Coronary artery (tissue), 2 donors: ENCODE results near the gene ORC1.

Source experiments
- DNase-seq: peaks from one replicate; pipeline ENCODE4 v3.0.0-alpha.2; 2017; ENCODE audit warnings: low spot score
- H3K27ac ChIP-seq, 2 donors: fragments of 200-600 bp; sonication (generic); one replicate each; pipeline ENCODE4 v1.5.1; 2016 to 2019
- H3K4me3 ChIP-seq: fragments of 200-600 bp; sonication (generic); 2 replicates; pipeline ENCODE4 v1.5.1; 2016; ENCODE audit warnings: mild to moderate bottlenecking, moderate library complexity
- CTCF ChIP-seq: fragments of 200-600 bp; sonication (generic); IDR thresholded peaks from one replicate; pipeline ENCODE4 v1.5.1; 2019; ENCODE audit warnings: antibody characterized with exemption

Gene ORC1

GRCh38 chr1:52358851-52359497, 45.2 kb downstream of the ORC1 start:
- Histone ChIP-seq H3K4me3 (no peak overlapping the region), H3K27ac (no peak overlapping the region)
- no peak for DNase-seq
- TF ChIP-seq CTCF: no peak

GRCh38 chr1:52357397-52357796, 46.8 kb downstream of the ORC1 start:
- Histone ChIP-seq H3K27ac (no peak overlapping the region), H3K4me3 (no peak overlapping the region)
- TF ChIP-seq CTCF: no peak
- no peak for DNase-seq

GRCh38 chr1:52356818-52357355, 47.3 kb downstream of the ORC1 start:
- no peak for TF ChIP-seq CTCF
- no peak overlapping the region for H3K27ac ChIP-seq
- H3K4me3 ChIP-seq: no peak overlapping the region
- DNase-seq: no peak

- TF ChIP-seq CTCF: no peak
- Histone ChIP-seq H3K27ac (no peak overlapping the region), H3K4me3 (no peak overlapping the region)
- no peak for DNase-seq
These were observed 48.2 kb downstream of the ORC1 start for GRCh38 chr1:52355847-52356505.

- no peak overlapping the region for H3K4me3 ChIP-seq
These were observed 48.8 kb downstream of the ORC1 start for GRCh38 chr1:52355436-52355835.

GRCh38 chr1:52352690-52353089, 51.5 kb downstream of the ORC1 start:
- Histone ChIP-seq H3K4me3 (no peak overlapping the region), H3K27ac (no peak overlapping the region)
- DNase-seq: no peak
- no peak for TF ChIP-seq CTCF

More at GRCh38 chr1:52355436-52355835, 48.8 kb downstream of the ORC1 start:
- TF ChIP-seq CTCF: no peak
- no peak overlapping the region for H3K27ac ChIP-seq
- no peak for DNase-seq
